Upper lobe of right lung (tissue), 1 donor: ENCODE data around the gene OR2A25. TPM values are rescaled to one million over a fixed set of nuclear protein-coding genes. Genes with fewer than 3 reads are reported as not detected.
"Not testable (repeated sequence)": the region's sequence is repeated elsewhere in the genome, so short reads cannot be mapped to it uniquely, and the experiment has no call there.

Experiments used
- ATAC-seq: fragments of 200-7000 bp; cut with Tn5 transposase; one replicate; pipeline ENCODE4 v1.9.1; 2020; ENCODE audit warnings: mild to moderate bottlenecking, moderate library complexity
- DNase-seq: peaks from one replicate; pipeline ENCODE4 v3.0.0-alpha.2; 2020
- H3K27ac ChIP-seq: fragments of 200-600 bp; one replicate; pipeline ENCODE4 v1.8.0; 2022
- H3K27me3 ChIP-seq: fragments of 200-600 bp; one replicate; pipeline ENCODE4 v1.8.0; 2022; ENCODE audit warnings: mild to moderate bottlenecking
- H3K36me3 ChIP-seq: fragments of 200-600 bp; one replicate; pipeline ENCODE4 v1.8.0; 2022
- H3K4me1 ChIP-seq: fragments of 200-600 bp; one replicate; pipeline ENCODE4 v1.8.0; 2022
- H3K4me3 ChIP-seq: fragments of 200-600 bp; one replicate; pipeline ENCODE4 v1.8.0; 2022; ENCODE audit warnings: mild to moderate bottlenecking
- H3K9me3 ChIP-seq: fragments of 200-600 bp; one replicate; pipeline ENCODE4 v1.8.0; 2022
- intact Hi-C: fragments of 100-400 bp; cut with DNase I; formaldehyde crosslinking; loops from one replicate; pipeline ENCODE4 v1.11.0; 2022
- total RNA-seq: library from RNA; stranded (reverse); fragmentation: NEBNext Ultra II Directional; extraction: Animal tissue kit (Norgen Biotek cat#: 25700); gene quantifications from one replicate; pipeline ENCODE4 v1.2.1, GENCODE V29; 2021
- TF ChIP-seq, protein P1 (sequence below): fragments of 200-600 bp; IDR thresholded peaks from one replicate; pipeline ENCODE4 v1.8.0; 2022; ENCODE audit warnings: antibody characterized with exemption
- donor health status: DM: no; HTN: yes; CAD: no; lungs with severe emphysema.

Gene OR2A25
- total RNA-seq, 1 donor from 2014 or later: not detected

DNA sequence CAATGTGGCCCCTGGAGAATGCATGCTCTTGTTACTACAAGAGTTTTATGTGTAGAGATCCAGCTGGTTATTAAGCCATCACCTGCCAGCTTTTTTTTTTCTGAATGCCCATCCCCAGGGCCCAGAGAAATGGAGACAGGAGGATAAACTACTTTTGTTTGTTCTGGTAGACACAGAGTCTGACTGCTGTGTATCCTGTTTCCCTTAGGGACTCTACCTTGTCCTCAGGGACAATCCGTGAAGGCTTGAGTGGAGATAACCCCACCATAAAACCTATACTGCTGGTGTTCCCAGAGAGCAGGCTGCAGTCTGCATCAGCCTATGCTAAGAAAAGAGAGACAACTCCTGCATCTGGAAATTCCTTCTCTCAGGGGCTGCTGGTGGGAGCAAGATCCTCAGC lies 21.0 kb upstream of the OR2A25 start, which contains the start of gene OR2A5:
TSS of gene OR2A5 (plus strand) at position 301 of the 400 bp plus-strand sequence. CDS start 1,454 bp downstream, outside the sequence.
- H3K9me3 ChIP-seq: no peaks in the 10 kb centered on the region
- H3K36me3 ChIP-seq: no peaks in the 10 kb centered on the region
- TF ChIP-seq, protein P1, sequence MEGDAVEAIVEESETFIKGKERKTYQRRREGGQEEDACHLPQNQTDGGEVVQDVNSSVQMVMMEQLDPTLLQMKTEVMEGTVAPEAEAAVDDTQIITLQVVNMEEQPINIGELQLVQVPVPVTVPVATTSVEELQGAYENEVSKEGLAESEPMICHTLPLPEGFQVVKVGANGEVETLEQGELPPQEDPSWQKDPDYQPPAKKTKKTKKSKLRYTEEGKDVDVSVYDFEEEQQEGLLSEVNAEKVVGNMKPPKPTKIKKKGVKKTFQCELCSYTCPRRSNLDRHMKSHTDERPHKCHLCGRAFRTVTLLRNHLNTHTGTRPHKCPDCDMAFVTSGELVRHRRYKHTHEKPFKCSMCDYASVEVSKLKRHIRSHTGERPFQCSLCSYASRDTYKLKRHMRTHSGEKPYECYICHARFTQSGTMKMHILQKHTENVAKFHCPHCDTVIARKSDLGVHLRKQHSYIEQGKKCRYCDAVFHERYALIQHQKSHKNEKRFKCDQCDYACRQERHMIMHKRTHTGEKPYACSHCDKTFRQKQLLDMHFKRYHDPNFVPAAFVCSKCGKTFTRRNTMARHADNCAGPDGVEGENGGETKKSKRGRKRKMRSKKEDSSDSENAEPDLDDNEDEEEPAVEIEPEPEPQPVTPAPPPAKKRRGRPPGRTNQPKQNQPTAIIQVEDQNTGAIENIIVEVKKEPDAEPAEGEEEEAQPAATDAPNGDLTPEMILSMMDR: no peak
- no peaks in the 10 kb centered on the region for H3K4me1 ChIP-seq
- no peak within 1 kb of the TSS for H3K4me3 ChIP-seq
- intact Hi-C loops: no loop called here
- ATAC-seq (no peak), DNase-seq (no peak)
- H3K27me3 ChIP-seq: no peaks in the 10 kb centered on the region
- H3K27ac ChIP-seq: no peak within 1 kb of the TSS

DNA sequence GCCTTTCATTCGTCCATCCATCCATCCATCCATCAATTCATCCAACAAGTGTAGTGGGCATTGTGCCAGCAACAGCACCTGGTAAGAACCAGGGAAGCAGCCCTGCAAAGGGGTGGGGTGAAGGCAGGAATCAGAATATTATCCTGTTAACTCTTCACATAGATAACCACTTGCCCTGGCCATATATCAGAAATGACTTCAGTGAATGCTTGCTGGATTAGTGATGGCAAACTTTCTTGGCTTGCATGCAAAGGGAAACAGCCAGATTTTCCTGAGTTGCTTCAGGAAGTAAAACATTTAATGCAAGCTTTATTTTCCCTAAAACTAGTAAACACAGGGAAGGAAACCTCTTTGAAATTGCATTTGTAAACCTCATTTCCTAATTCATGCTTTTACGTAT lies 20.1 kb upstream of the OR2A25 start:
- TF ChIP-seq, protein P1: no peak
- H3K4me1 ChIP-seq: no peaks in the 10 kb centered on the region
- no peak for DNase-seq
- ATAC-seq: no peak
- no peaks in the 10 kb centered on the region for H3K27me3 ChIP-seq
- H3K36me3 ChIP-seq: no peaks in the 10 kb centered on the region
- H3K4me3 ChIP-seq: no peak overlapping the region
- intact Hi-C loops: no loop called here
- no peaks in the 10 kb centered on the region for H3K9me3 ChIP-seq
- H3K27ac ChIP-seq: no peak overlapping the region

DNA sequence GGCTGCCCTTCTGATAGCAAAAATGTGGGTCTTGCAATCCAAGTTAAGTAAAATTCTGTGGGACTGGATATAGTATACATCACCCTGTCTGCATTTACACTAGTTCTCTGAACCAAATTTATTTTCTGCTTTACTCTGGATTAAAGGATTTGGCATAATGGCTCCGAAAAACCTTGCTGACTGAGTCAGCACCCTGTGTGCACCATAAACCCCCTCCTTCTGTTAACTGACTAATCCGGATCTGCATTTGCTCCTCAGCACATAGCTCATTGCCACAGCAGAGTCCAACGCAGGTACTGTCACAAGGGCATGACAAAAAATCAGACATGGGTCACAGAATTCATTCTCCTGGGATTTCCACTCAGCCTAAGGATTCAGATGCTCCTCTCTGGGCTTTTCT lies 19.5 kb upstream of the OR2A25 start:
- no peaks in the 10 kb centered on the region for H3K27me3 ChIP-seq
- no peaks in the 10 kb centered on the region for H3K36me3 ChIP-seq
- DNase-seq: no peak
- no peak for ATAC-seq
- TF ChIP-seq, protein P1: no peak
- H3K4me3 ChIP-seq: no peak overlapping the region
- intact Hi-C loops: no loop called here
- H3K4me1 ChIP-seq: no peaks in the 10 kb centered on the region
- H3K27ac ChIP-seq: no peak overlapping the region
- no peaks in the 10 kb centered on the region for H3K9me3 ChIP-seq

DNA sequence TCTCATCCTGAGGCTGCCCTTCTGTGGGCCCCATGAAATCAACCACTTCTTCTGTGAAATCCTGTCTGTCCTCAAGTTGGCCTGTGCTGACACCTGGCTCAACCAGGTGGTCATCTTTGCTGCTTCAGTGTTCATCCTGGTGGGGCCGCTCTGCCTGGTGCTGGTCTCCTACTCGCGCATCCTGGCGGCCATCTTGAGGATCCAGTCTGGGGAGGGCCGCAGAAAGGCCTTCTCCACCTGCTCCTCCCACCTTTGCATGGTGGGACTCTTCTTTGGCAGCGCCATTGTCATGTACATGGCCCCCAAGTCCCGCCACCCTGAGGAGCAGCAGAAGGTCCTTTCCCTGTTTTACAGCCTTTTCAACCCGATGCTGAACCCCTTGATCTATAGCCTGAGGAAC lies 18.7 kb upstream of the OR2A25 start:
- H3K36me3 ChIP-seq, ATAC-seq, H3K4me1 ChIP-seq, H3K4me3 ChIP-seq, H3K27ac ChIP-seq, DNase-seq, intact Hi-C loops, H3K9me3 ChIP-seq, H3K27me3 ChIP-seq: not testable (repeated sequence)

DNA sequence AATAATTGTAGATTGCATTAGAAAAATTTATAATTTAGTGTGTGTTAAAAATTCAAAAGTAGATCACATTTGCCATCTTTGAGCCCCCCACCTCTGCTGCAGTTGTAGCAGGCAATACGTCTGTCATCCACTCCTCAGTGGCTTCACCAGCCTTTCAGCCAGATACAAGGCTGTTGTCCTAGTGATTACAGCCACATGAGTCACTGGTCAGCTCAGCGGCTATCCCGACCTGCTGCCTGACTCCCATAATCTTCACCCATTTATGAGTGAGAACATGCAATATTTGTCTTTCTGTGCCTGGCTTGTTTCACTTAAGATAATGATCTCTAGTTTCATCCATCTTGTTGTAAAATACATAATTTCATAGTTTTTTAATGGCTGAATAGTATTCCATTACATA lies 11.7 kb upstream of the OR2A25 start:
- Histone ChIP-seq H3K4me3 (no peak overlapping the region), H3K4me1 (no peaks in the 10 kb centered on the region), H3K36me3 (no peaks in the 10 kb centered on the region), H3K27ac (no peak overlapping the region), H3K9me3 (no peaks in the 10 kb centered on the region), H3K27me3 (no peaks in the 10 kb centered on the region)
- DNase-seq (no peak), ATAC-seq (no peak)
- intact Hi-C loops: no loop called here
- TF ChIP-seq, protein P1: no peak

DNA sequence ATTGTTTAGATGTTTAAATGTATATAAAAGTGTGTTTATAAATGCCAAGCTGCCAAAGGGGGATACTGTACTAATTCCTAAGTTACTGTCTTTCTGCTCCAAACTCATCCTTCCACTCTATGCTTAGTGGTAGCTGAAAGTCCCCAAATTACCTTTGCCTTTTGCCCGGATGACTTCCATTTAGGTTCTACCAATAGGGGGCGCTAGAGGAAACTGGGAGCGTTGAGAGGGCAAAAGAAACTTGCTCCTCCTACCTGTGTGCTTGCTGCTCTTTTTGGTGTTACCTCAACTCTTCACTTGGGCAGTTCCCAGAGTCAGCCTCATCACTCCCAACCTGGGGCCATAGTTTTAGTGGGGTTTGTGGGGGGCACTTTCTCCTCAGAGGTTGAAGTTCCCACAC lies 5.9 kb upstream of the OR2A25 start:
- intact Hi-C loops: no loop called here
- DNase-seq: no peak
- Histone ChIP-seq H3K27me3 (no peaks in the 10 kb centered on the region), H3K4me3 (no peak overlapping the region), H3K4me1 (no peaks in the 10 kb centered on the region), H3K27ac (no peak overlapping the region), H3K9me3 (no peaks in the 10 kb centered on the region), H3K36me3 (no peaks in the 10 kb centered on the region)
- ATAC-seq: no peak
- TF ChIP-seq, protein P1: no peak
